PC-9 (cell line): ENCODE measurements around the gene SYNGR4. TPM values are rescaled to one million over a fixed set of nuclear protein-coding genes. Genes with fewer than 3 reads are reported as not detected.

Experiments
- BruUV-seq: library from RNA; stranded (reverse); fragments of 400-500 nt; replicated peaks from 2 replicates; lab custom pipeline; 2021; lab: Mats Ljungman, UMichigan
- CTCF ChIA-PET: fragments of 300-600 bp; sonication (Branson Sonifier 250); formaldehyde crosslinking; loops from one replicate; lab custom pipeline; 2022; ENCODE audit warnings: antibody characterized with exemption; lab: Charles Lee
- POLR2A ChIA-PET: fragments of 300-600 bp; sonication (Branson Sonifier 250); formaldehyde crosslinking; loops from one replicate; lab custom pipeline; 2022; ENCODE audit warnings: antibody characterized with exemption; ENCODE audit not compliant: unreplicated experiment; lab: Charles Lee
- DNase-seq, 2 experiments: peaks; one replicate each; pipeline versions ENCODE4 v3.0.0 to v3.0.0-alpha.2; 2015 to 2022; ENCODE audit warnings: mixed read lengths in 1 of 2
- H2AFZ ChIP-seq: fragments of 200-600 bp; sonication (generic); 2 replicates; pipeline ENCODE4 v1.8.1; 2017; ENCODE audit warnings: antibody characterized with exemption
- H3F3A ChIP-seq: fragments of 200-600 bp; sonication (generic); 2 replicates; pipeline ENCODE4 v1.8.1; 2017; ENCODE audit warnings: antibody characterized with exemption, mild to moderate bottlenecking, low read depth; ENCODE audit not compliant: insufficient read depth
- H3K27ac ChIP-seq: fragments of 200-600 bp; sonication (generic); 2 replicates; pipeline ENCODE4 v1.6.1; 2016; ENCODE audit warnings: mixed run types
- H3K27me3 ChIP-seq: fragments of 200-600 bp; sonication (generic); 2 replicates; pipeline ENCODE4 v1.6.1; 2016; ENCODE audit warnings: low read depth, mixed run types; ENCODE audit not compliant: insufficient read depth
- H3K36me3 ChIP-seq: fragments of 200-600 bp; sonication (generic); 2 replicates; pipeline ENCODE4 v1.6.1; 2016; ENCODE audit warnings: low read depth, mixed run types
- H3K4me1 ChIP-seq: fragments of 200-600 bp; sonication (generic); replicated peaks from 2 replicates; pipeline ENCODE4 v1.6.1; 2016; ENCODE audit warnings: mixed run types; ENCODE audit not compliant: insufficient read depth
- H3K4me2 ChIP-seq: fragments of 200-600 bp; sonication (generic); 2 replicates; pipeline ENCODE4 v1.6.1; 2017; ENCODE audit warnings: mixed run types
- H3K4me3 ChIP-seq: fragments of 200-600 bp; sonication (generic); 2 replicates; pipeline ENCODE4 v1.6.1; 2016; ENCODE audit warnings: mixed run types
- H3K79me2 ChIP-seq: fragments of 200-600 bp; sonication (generic); 2 replicates; pipeline ENCODE4 v1.6.1; 2017; ENCODE audit warnings: low read depth, mixed run types
- H3K9me2 ChIP-seq: fragments of 200-600 bp; sonication (generic); 2 replicates; pipeline ENCODE4 v1.8.1; 2017; ENCODE audit warnings: mild to moderate bottlenecking; ENCODE audit not compliant: insufficient read depth
- H3K9me3 ChIP-seq: fragments of 200-600 bp; sonication (generic); 2 replicates; pipeline ENCODE4 v1.8.1; 2016; ENCODE audit warnings: low read depth; ENCODE audit not compliant: insufficient read depth
- H4K20me1 ChIP-seq: fragments of 200-600 bp; sonication (generic); 2 replicates; pipeline ENCODE4 v1.8.1; 2017; ENCODE audit not compliant: insufficient read depth
- CTCF ChIP-seq: fragments of 200-600 bp; sonication (generic); conservative IDR thresholded peaks from 2 replicates; pipeline ENCODE4 v1.6.1; 2017; ENCODE audit warnings: mixed run types, antibody characterized with exemption, mild to moderate bottlenecking, moderate library complexity
- EZH2 ChIP-seq: fragments of 200-600 bp; sonication (generic); IDR thresholded peaks from 2 replicates; pipeline ENCODE4 v1.8.0; 2017; ENCODE audit warnings: antibody characterized with exemption, low read depth
- intact Hi-C: fragments of 100-400 bp; cut with micrococcal nuclease; formaldehyde crosslinking; loops from one replicate; pipeline ENCODE4 v1.10.0; 2022; ENCODE audit not compliant: unreplicated experiment
- total RNA-seq: library from RNA; stranded (reverse); gene quantifications from 2 replicates; pipeline ENCODE4 v1.2.3, GENCODE V29; 2021

The SYNGR4 gene
- total RNA-seq, 1 experiment from 2014 or later: 1.3 TPM

GRCh38 chr19:48350856-48351255 is 13.3 kb upstream of the SYNGR4 start:
- H3K4me1 ChIP-seq: peaks cover 25% of the 10 kb centered on the region
- POLR2A ChIA-PET: interaction anchor here (0.5 kb wide), 1 partner anchor 278 kb away, joined by 5 read pairs; no protein-coding TSS in a partner anchor
- no peaks in the 10 kb centered on the region for H3K79me2 ChIP-seq
- H3K4me2 ChIP-seq: no peak overlapping the region
- intact Hi-C loops: no loop called here
- no peaks in the 10 kb centered on the region for H3K9me3 ChIP-seq
- no TSS peak for BruUV-seq
- no peak overlapping the region for H2AFZ ChIP-seq
- H3K9me2 ChIP-seq: no peaks in the 10 kb centered on the region
- H4K20me1 ChIP-seq: no peaks in the 10 kb centered on the region
- H3F3A ChIP-seq: peaks cover 39% of the 10 kb centered on the region
- H3K36me3 ChIP-seq: no peaks in the 10 kb centered on the region
- no peak for TF ChIP-seq EZH2
- no peak for TF ChIP-seq CTCF
- DNase-seq: no peak
- no peaks in the 10 kb centered on the region for H3K27me3 ChIP-seq
- H3K27ac ChIP-seq: no peak overlapping the region
- CTCF ChIA-PET: interaction anchor here (0.6 to 1.0 kb wide), 4 partner anchors 13 to 230 kb away, joined by 3 to 14 read pairs (median 6); partner anchors contain the start of genes SYNGR4 and TMEM143
- no peak overlapping the region for H3K4me3 ChIP-seq

- BruUV-seq: no TSS peak
- CTCF ChIA-PET: interaction anchor here (0.6 to 1.0 kb wide), 4 partner anchors 12 to 230 kb away, joined by 3 to 14 read pairs (median 6); partner anchors contain the start of genes SYNGR4 and TMEM143
- Histone ChIP-seq H3K9me3 (no peaks in the 10 kb centered on the region), H3F3A (peaks cover 41% of the 10 kb centered on the region), H4K20me1 (no peaks in the 10 kb centered on the region), H3K4me1 (peaks cover 27% of the 10 kb centered on the region), H2AFZ (no peak overlapping the region), H3K27me3 (no peaks in the 10 kb centered on the region), H3K36me3 (no peaks in the 10 kb centered on the region), H3K4me2 (no peak overlapping the region), H3K9me2 (no peaks in the 10 kb centered on the region), H3K4me3 (no peak overlapping the region), H3K27ac (no peak overlapping the region), H3K79me2 (no peaks in the 10 kb centered on the region)
- TF ChIP-seq CTCF: peak; percentile 92
- TF ChIP-seq EZH2: no peak
- DNase-seq: peak in 1 of 2 experiments; percentile 70
- POLR2A ChIA-PET: interaction anchor here (0.5 kb wide), 1 partner anchor 278 kb away, joined by 5 read pairs; no protein-coding TSS in a partner anchor
- intact Hi-C loops: no loop called here
Measured at GRCh38 chr19:48351341-48351752, 12.8 kb upstream of the SYNGR4 start.

GRCh38 chr19:48353677-48354076 is 10.5 kb upstream of the SYNGR4 start:
- Histone ChIP-seq H4K20me1 (no peaks in the 10 kb centered on the region), H3K27me3 (no peaks in the 10 kb centered on the region), H3K9me2 (no peaks in the 10 kb centered on the region), H3K4me3 (no peak overlapping the region), H3F3A (peaks cover 36% of the 10 kb centered on the region), H3K36me3 (no peaks in the 10 kb centered on the region), H3K9me3 (no peaks in the 10 kb centered on the region), H2AFZ (no peak overlapping the region), H3K4me1 (peaks cover 27% of the 10 kb centered on the region), H3K4me2 (no peak overlapping the region), H3K27ac (peak overlapping the region; percentile 65), H3K79me2 (no peaks in the 10 kb centered on the region)
- TF ChIP-seq EZH2 (no peak), CTCF (no peak)
- CTCF ChIA-PET: interaction anchor here (0.7 kb wide), 2 partner anchors 65 to 80 kb away, joined by 6 read pairs; no protein-coding TSS in a partner anchor
- no TSS peak for BruUV-seq
- POLR2A ChIA-PET: no interaction called here
- DNase-seq: no peak
- intact Hi-C loops: no loop called here
